HL-60 (cell line): ENCODE results near the gene ST6GALNAC1.

ENCODE experiments used
- DNase-seq, 2 experiments: peaks; one replicate each; pipeline ENCODE4 v3.0.0-alpha.2; 2010 to 2020; ENCODE audit warnings: low read depth in 1 of 2, low spot score in 1 of 2
- H3K27ac ChIP-seq: fragments of 250-450 bp; sonication (Bioruptor Pico); replicated peaks from 2 replicates; pipeline ENCODE4 v1.5.1; 2020; ENCODE audit warnings: mild to moderate bottlenecking, moderate library complexity
- H3K27me3 ChIP-seq: fragments of 250-450 bp; sonication (Bioruptor Pico); 2 replicates; pipeline ENCODE4 v1.5.1; 2021; ENCODE audit warnings: mild to moderate bottlenecking, moderate library complexity; ENCODE audit not compliant: insufficient read depth, poor library complexity, severe bottlenecking
- H3K4me3 ChIP-seq: replicated peaks from 2 replicates; pipeline ENCODE4 v1.5.1; 2011; ENCODE audit warnings: mild to moderate bottlenecking, control low read depth, low read length; ENCODE audit not compliant: insufficient read depth
- GABPA ChIP-seq: IDR thresholded peaks from 2 replicates; pipeline ENCODE4 v1.6.1; 2012; ENCODE audit warnings: low read depth
- POLR2AphosphoS5 ChIP-seq: IDR thresholded peaks from 2 replicates; pipeline ENCODE4 v1.6.1; 2012; ENCODE audit warnings: low read depth
- SPI1 ChIP-seq: IDR thresholded peaks from 2 replicates; pipeline ENCODE4 v1.6.1; 2012; ENCODE audit warnings: low read depth, mild to moderate bottlenecking, borderline replicate concordance
- TF ChIP-seq, protein P1 (sequence below): IDR thresholded peaks from one replicate; pipeline ENCODE4 v1.5.1; 2011; ENCODE audit warnings: low read length, control low read depth, inconsistent platforms; ENCODE audit not compliant: insufficient read depth
- TF ChIP-seq, protein P2 (sequence below): IDR thresholded peaks from 2 replicates; pipeline ENCODE4 v1.6.1; 2012; ENCODE audit warnings: low read depth; ENCODE audit not compliant: insufficient replicate concordance

ST6GALNAC1 gene

DNA sequence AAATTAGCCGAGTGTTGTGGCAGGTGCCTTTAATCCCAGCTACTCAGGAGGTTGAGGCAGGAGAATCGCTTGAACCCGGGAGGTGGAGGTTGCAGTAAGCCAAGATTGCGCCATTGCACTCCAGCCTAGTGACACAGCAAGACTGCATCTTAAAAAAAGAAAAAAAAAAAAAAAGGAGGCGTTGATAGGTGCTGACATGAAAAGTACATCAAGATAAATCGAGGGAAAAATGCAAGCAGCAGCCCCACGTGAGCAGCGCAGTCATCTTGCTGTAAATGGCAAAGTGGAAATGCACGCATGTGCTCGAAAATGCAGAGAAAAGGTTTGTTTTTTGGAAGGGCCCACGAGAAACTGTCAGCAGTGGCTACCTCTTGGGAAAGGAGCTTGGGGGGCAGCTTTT, 46.3 kb upstream of the ST6GALNAC1 start:
- TF ChIP-seq SPI1 (no peak), GABPA (no peak)
- TF ChIP-seq, protein P1, sequence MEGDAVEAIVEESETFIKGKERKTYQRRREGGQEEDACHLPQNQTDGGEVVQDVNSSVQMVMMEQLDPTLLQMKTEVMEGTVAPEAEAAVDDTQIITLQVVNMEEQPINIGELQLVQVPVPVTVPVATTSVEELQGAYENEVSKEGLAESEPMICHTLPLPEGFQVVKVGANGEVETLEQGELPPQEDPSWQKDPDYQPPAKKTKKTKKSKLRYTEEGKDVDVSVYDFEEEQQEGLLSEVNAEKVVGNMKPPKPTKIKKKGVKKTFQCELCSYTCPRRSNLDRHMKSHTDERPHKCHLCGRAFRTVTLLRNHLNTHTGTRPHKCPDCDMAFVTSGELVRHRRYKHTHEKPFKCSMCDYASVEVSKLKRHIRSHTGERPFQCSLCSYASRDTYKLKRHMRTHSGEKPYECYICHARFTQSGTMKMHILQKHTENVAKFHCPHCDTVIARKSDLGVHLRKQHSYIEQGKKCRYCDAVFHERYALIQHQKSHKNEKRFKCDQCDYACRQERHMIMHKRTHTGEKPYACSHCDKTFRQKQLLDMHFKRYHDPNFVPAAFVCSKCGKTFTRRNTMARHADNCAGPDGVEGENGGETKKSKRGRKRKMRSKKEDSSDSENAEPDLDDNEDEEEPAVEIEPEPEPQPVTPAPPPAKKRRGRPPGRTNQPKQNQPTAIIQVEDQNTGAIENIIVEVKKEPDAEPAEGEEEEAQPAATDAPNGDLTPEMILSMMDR, result no peak
- TF ChIP-seq, protein P2, sequence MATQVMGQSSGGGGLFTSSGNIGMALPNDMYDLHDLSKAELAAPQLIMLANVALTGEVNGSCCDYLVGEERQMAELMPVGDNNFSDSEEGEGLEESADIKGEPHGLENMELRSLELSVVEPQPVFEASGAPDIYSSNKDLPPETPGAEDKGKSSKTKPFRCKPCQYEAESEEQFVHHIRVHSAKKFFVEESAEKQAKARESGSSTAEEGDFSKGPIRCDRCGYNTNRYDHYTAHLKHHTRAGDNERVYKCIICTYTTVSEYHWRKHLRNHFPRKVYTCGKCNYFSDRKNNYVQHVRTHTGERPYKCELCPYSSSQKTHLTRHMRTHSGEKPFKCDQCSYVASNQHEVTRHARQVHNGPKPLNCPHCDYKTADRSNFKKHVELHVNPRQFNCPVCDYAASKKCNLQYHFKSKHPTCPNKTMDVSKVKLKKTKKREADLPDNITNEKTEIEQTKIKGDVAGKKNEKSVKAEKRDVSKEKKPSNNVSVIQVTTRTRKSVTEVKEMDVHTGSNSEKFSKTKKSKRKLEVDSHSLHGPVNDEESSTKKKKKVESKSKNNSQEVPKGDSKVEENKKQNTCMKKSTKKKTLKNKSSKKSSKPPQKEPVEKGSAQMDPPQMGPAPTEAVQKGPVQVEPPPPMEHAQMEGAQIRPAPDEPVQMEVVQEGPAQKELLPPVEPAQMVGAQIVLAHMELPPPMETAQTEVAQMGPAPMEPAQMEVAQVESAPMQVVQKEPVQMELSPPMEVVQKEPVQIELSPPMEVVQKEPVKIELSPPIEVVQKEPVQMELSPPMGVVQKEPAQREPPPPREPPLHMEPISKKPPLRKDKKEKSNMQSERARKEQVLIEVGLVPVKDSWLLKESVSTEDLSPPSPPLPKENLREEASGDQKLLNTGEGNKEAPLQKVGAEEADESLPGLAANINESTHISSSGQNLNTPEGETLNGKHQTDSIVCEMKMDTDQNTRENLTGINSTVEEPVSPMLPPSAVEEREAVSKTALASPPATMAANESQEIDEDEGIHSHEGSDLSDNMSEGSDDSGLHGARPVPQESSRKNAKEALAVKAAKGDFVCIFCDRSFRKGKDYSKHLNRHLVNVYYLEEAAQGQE, result no peak
- no peak for DNase-seq
- H3K27me3 ChIP-seq, result no peaks in the 10 kb centered on the region
- H3K4me3 ChIP-seq, result no peak overlapping the region
- no peak overlapping the region for H3K27ac ChIP-seq

DNA sequence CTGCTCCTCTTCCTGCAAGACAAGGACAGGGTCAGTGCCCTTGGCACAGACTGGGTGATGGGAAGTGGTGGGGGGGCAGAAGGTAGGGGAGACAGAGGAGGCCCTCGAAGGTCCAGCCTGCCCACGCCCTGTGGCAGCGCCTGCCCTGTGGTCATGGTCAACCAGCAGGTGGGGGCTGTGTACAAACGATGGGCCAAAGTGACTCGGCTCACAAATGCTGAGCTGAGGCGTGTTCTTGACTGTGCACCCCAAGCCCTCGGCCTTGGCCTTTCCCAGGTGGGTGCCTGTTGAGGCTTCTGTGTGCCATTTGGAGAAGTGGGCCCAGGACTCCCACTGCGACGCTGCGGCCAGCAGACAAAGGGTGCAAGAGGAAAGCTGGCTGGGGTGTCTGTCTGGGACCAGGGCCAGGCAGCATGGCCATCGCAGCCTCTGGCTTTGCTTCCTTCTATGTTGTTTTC, 44.6 kb upstream of the ST6GALNAC1 start:
- no peak for DNase-seq
- H3K4me3 ChIP-seq, result no peak overlapping the region
- H3K27me3 ChIP-seq, result no peaks in the 10 kb centered on the region
- no peak overlapping the region for H3K27ac ChIP-seq
- no peak for TF ChIP-seq POLR2AphosphoS5
- TF ChIP-seq GABPA, result no peak
- no peak for TF ChIP-seq SPI1
- TF ChIP-seq, protein P2, result no peak
- TF ChIP-seq, protein P1, result no peak

DNA sequence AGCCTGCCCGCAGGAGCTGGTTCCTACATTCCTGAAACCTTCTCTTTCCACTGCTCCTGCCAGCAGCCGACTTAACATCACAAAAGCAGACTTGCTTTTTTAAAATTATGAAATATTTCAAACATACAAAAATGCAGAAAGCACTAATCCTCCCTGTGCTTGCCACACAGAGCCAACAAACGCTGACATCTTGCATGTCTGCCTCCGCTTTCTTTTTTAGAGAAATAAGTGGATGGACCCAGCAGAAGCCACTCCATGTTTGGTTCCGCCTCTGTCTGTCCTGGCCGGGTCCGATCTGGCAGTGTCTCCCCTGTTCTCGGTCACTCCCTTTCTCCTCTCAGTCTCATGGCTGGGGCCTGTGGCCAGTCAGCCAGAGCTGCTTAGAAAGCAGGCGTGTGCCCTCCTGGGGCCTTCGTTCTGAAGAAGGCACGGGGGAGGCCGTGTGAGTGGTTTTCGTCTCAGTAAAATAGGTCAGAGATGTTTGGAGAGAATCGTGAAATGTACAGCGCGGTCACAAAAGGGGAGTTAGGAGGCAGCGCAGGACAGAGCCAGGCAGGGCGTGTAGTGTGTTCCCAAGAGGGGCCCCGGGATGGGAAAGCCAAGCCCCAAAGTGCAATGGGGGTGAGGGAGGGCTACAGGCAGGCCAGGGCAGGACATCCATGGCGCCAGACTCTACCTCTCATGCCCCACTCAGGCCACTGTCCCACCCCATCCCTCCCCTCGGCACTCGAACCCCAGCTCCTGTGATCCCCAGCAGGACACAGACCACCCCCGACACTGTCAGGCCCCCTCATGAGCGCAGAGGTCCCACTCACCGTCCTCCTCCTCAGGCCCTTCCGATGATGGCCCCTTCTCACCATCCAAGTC, 44.0 kb upstream of the ST6GALNAC1 start:
- TF ChIP-seq SPI1, result no peak
- TF ChIP-seq, protein P1, result no peak
- TF ChIP-seq, protein P2, result no peak
- TF ChIP-seq POLR2AphosphoS5, result no peak
- no peak for TF ChIP-seq GABPA
- H3K27ac ChIP-seq, result no peak overlapping the region
- no peak overlapping the region for H3K4me3 ChIP-seq
- DNase-seq, result no peak
- H3K27me3 ChIP-seq, result no peaks in the 10 kb centered on the region
